SK-N-SH (cell line): ENCODE data around the gene SLC49A3. TPM values are rescaled to one million over a fixed set of nuclear protein-coding genes. Genes with fewer than 3 reads are reported as not detected.

Source experiments
- CTCF ChIA-PET: fragments of 300-600, 350-600 bp; formaldehyde crosslinking; extraction: SDS; loops from one replicate; lab custom pipeline; 2021; lab: Yijun Ruan, JAX
- POLR2A ChIA-PET: fragments of 350-600 bp; sonication (Branson Sonifier 250); formaldehyde crosslinking; extraction: SDS; loops from one replicate; lab custom pipeline; 2020; ENCODE audit warnings: antibody characterized with exemption, inconsistent platforms; lab: Yijun Ruan, JAX
- DNase-seq: peaks from one replicate; pipeline ENCODE4 v3.0.0; 2012
- H2AFZ ChIP-seq: fragments of 200-600 bp; sonication (generic); 2 replicates; pipeline ENCODE4 v1.8.1; 2016; ENCODE audit warnings: antibody characterized with exemption, mild to moderate bottlenecking, low read depth
- H3F3A ChIP-seq: fragments of 200-600 bp; sonication (generic); replicated peaks from 2 replicates; pipeline ENCODE3; 2016; ENCODE audit warnings: antibody characterized with exemption, mild to moderate bottlenecking; ENCODE audit not compliant: insufficient read depth
- H3K27ac ChIP-seq, 2 experiments: fragments of 200-500 bp in 1 of 2; fragments of 200-600 bp in 1 of 2; sonication (Bioruptor generic) in 1 of 2; sonication (generic), shearing (Covaris generic) in 1 of 2; 2 replicates each; pipeline versions ENCODE4 v1.5.1 to v1.6.1; 2014 to 2016; ENCODE audit warnings: low read depth in 2 of 2, inconsistent platforms in 1 of 2, low read length in 1 of 2, mild to moderate bottlenecking in 1 of 2, mixed read lengths in 1 of 2
- H3K27me3 ChIP-seq: fragments of 200-600 bp; sonication (generic), shearing (Covaris generic); 2 replicates; pipeline ENCODE4 v1.6.1; 2016; ENCODE audit warnings: mixed run types; ENCODE audit not compliant: insufficient read depth
- H3K36me3 ChIP-seq, 2 experiments: fragments of 200-500 bp in 1 of 2; fragments of 200-600 bp in 1 of 2; sonication (Bioruptor generic) in 1 of 2; sonication (generic) in 1 of 2; replicated peaks in 1 of 2; 2 replicates each; pipeline versions ENCODE3 to v1.5.1; 2014 to 2016; ENCODE audit warnings: low read length in 1 of 2, mild to moderate bottlenecking in 1 of 2; ENCODE audit not compliant: insufficient read depth in 2 of 2, control insufficient read depth in 1 of 2
- H3K4me1 ChIP-seq, 2 experiments: fragments of 200-500 bp in 1 of 2; fragments of 200-600 bp in 1 of 2; sonication (Bioruptor generic) in 1 of 2; sonication (generic), shearing (Covaris generic) in 1 of 2; 2 replicates each; pipeline versions ENCODE4 v1.5.1 to v1.6.1; 2014 to 2016; ENCODE audit warnings: low read depth in 1 of 2, low read length in 1 of 2, mixed run types in 1 of 2; ENCODE audit not compliant: insufficient read depth in 2 of 2, control insufficient read depth in 1 of 2
- H3K4me2 ChIP-seq: fragments of 200-600 bp; sonication (generic), shearing (Covaris generic); 2 replicates; pipeline ENCODE4 v1.6.1; 2017; ENCODE audit warnings: mixed run types
- H3K4me3 ChIP-seq, 2 experiments: fragments of 200-500 bp in 1 of 2; fragments of 200-600 bp in 1 of 2; sonication (Bioruptor generic) in 1 of 2; sonication (generic), shearing (Covaris generic) in 1 of 2; 2 replicates each; pipeline versions ENCODE4 v1.5.1 to v1.8.1; 2014 to 2016; ENCODE audit warnings: low read depth in 2 of 2, inconsistent platforms in 1 of 2, low read length in 1 of 2, mild to moderate bottlenecking in 1 of 2, mixed read lengths in 1 of 2, moderate library complexity in 1 of 2
- H3K79me2 ChIP-seq: fragments of 200-600 bp; sonication (generic); 2 replicates; pipeline ENCODE4 v1.8.1; 2017; ENCODE audit warnings: mild to moderate bottlenecking; ENCODE audit not compliant: insufficient read depth
- H3K9ac ChIP-seq: fragments of 200-600 bp; sonication (generic); 2 replicates; pipeline ENCODE4 v1.6.1; 2017; ENCODE audit warnings: mixed run types
- H3K9me2 ChIP-seq: fragments of 200-600 bp; sonication (generic); 2 replicates; pipeline ENCODE4 v1.6.1; 2017; ENCODE audit warnings: mixed run types
- H3K9me3 ChIP-seq: fragments of 200-600 bp; sonication (generic); 2 replicates; pipeline ENCODE4 v1.6.1; 2017; ENCODE audit warnings: mixed run types, mild to moderate bottlenecking, moderate library complexity
- H4K20me1 ChIP-seq: fragments of 200-600 bp; sonication (generic); 2 replicates; pipeline ENCODE4 v1.6.1; 2017; ENCODE audit warnings: mild to moderate bottlenecking, mixed run types; ENCODE audit not compliant: insufficient read depth
- CTCF ChIP-seq: fragments of 200-600 bp; sonication (generic); IDR thresholded peaks from 2 replicates; pipeline ENCODE4 v1.6.1; 2017; ENCODE audit warnings: antibody characterized with exemption, mild to moderate bottlenecking, moderate library complexity
- FOSL2 ChIP-seq: IDR thresholded peaks from 2 replicates; pipeline ENCODE4 v1.4.0; 2012; ENCODE audit warnings: low read depth, mild to moderate bottlenecking, moderate library complexity, borderline replicate concordance
- MEF2A ChIP-seq: IDR thresholded peaks from 2 replicates; pipeline ENCODE4 v1.4.0; 2012; ENCODE audit warnings: low read depth, borderline replicate concordance
- NFIC ChIP-seq: IDR thresholded peaks from 2 replicates; pipeline ENCODE4 v1.4.0; 2012; ENCODE audit warnings: borderline replicate concordance
- RCOR1 ChIP-seq: fragments of 150-350 bp; IDR thresholded peaks from 2 replicates; pipeline ENCODE4 v1.6.1; 2017; ENCODE audit warnings: antibody characterized with exemption, low read length
- SIN3A ChIP-seq: IDR thresholded peaks from 2 replicates; pipeline ENCODE4 v1.6.1; 2012; ENCODE audit warnings: low read depth, mild to moderate bottlenecking, low read length, moderate library complexity, borderline replicate concordance
- USF2 ChIP-seq: fragments of 150-350 bp; IDR thresholded peaks from 2 replicates; pipeline ENCODE4 v1.6.1; 2017; ENCODE audit warnings: antibody characterized with exemption, low read length, low read depth, borderline replicate concordance
- WGBS: methylation state at CpG from one replicate; pipeline ENCODE4 v1.1.6; 2017; ENCODE audit warnings: low lambda C conversion rate; 5-methylcytosine and 5-hydroxymethylcytosine counted together
- polyA plus RNA-seq, 3 experiments: library from polyadenylated mRNA; depleted of rRNA; stranded (reverse); fragments of >200 nt; gene quantifications; 2 replicates each; pipeline ENCODE4 v1.2.3, GENCODE V29; 2012
- TF ChIP-seq, protein P1 (sequence below): IDR thresholded peaks from 2 replicates; pipeline ENCODE4; 2012

SLC49A3 gene
- polyA plus RNA-seq, 1 of the 3 experiments (the other 2 are of a cell fraction): 0.05 TPM

DNA sequence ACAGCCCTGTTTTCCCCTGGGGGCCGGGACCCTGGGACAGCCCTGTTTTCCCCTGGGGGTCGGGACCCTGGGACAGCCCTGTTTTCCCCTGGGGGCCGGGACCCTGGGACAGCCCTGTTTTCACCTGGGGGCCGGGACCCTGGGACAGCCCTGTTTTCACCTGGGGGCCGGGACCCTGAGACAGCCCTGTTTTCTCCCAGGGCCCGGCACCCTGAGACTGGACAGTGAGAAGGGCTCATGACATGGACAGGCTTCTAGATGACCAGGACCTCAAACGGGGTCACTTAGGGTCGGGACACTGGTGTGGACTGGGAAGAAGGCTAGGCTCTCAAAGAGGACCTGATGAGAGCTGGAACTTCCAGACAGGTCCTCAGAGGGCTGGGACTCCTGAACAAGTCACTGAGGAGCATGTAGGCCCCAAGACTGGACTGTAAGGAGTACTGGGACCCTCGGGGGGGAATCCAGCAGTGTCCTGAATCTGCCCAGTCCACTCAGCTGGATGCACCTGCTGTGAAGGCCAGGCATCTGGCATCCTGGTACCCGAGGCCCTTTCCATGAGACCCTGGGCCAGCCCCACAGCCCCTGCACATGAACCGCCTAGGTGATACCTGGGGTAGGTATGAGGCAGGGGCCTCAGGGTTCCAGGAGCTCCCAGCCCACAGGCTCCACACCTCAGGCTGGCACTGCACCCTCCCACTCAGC, 19.1 kb upstream of the SLC49A3 start:
- peaks cover 51% of the 10 kb centered on the region for H4K20me1 ChIP-seq
- no peak overlapping the region for H3K9ac ChIP-seq

More for the DNA sequence above, 19.1 kb upstream of the SLC49A3 start:
- WGBS: 83% methylated on average over 3 of the region's 11 CpGs
- Histone ChIP-seq H3K4me1 (peaks cover 0 to 25% of the 10 kb centered on the region in 2 experiments; a peak in 2 of 4 replicates), H3K36me3 (peaks cover 4 to 7% of the 10 kb centered on the region in 2 experiments), H3K9me2 (no peaks in the 10 kb centered on the region), H3F3A (peaks cover 3% of the 10 kb centered on the region), H2AFZ (no peak overlapping the region), H3K9me3 (no peaks in the 10 kb centered on the region), H3K79me2 (peaks cover 70% of the 10 kb centered on the region), H3K4me2 (peak overlapping the region; percentile 98)
- POLR2A ChIA-PET: no interaction called here
- TF ChIP-seq USF2 (no peak), MEF2A (no peak), SIN3A (no peak), RCOR1 (no peak), CTCF (no peak), NFIC (no peak), FOSL2 (no peak)
- TF ChIP-seq, protein P1, sequence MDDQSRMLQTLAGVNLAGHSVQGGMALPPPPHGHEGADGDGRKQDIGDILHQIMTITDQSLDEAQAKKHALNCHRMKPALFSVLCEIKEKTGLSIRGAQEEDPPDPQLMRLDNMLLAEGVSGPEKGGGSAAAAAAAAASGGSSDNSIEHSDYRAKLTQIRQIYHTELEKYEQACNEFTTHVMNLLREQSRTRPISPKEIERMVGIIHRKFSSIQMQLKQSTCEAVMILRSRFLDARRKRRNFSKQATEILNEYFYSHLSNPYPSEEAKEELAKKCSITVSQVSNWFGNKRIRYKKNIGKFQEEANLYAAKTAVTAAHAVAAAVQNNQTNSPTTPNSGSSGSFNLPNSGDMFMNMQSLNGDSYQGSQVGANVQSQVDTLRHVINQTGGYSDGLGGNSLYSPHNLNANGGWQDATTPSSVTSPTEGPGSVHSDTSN: no peak
- TF ChIP-seq, all 33 proteins: peak for 0
- no peak overlapping the region for H3K27ac ChIP-seq
- no peaks in the 10 kb centered on the region for H3K27me3 ChIP-seq
- DNase-seq: no peak
- CTCF ChIA-PET: interaction anchor here (0.7 to 1.9 kb wide), 2 partner anchors 24 to 105 kb away, joined by 3 to 9 read pairs; no protein-coding TSS in a partner anchor
- H3K4me3 ChIP-seq: no peak overlapping the region; a peak in 3 of 4 replicates
